GM12878 (cell line): Measurements from ENCODE around the gene RHOC. TPM values are rescaled to one million over a fixed set of nuclear protein-coding genes. Genes with fewer than 3 reads are reported as not detected.

ENCODE experiments used
- ATAC-seq: fragments of 200-7000 bp; cut with Tn5 transposase; 3 replicates; pipeline ENCODE4 v1.9.1; 2020; ENCODE audit warnings: mild to moderate bottlenecking, moderate library complexity
- BruUV-seq: library from RNA; stranded (reverse); fragments of 400-500 nt; replicated peaks from 2 replicates; lab custom pipeline; 2021; lab: Mats Ljungman, UMichigan
- CTCF ChIA-PET: fragments of 300-600 bp; sonication (Branson Sonifier 250); formaldehyde crosslinking; extraction: SDS; loops from one replicate; lab custom pipeline; 2021; ENCODE audit warnings: inconsistent platforms; lab: Yijun Ruan, JAX
- POLR2A ChIA-PET: fragments of 350-600 bp; formaldehyde crosslinking; extraction: SDS; loops from one replicate; lab custom pipeline; 2021; ENCODE audit warnings: inconsistent platforms; lab: Charles Lee
- RAD21 ChIA-PET: fragments of 300-600 bp; sonication (Branson Sonifier 250); formaldehyde crosslinking; loops from one replicate; lab custom pipeline; 2023; ENCODE audit warnings: antibody characterized with exemption; ENCODE audit not compliant: unreplicated experiment; lab: Charles Lee
- SMC1A ChIA-PET: fragments of 300-600 bp; sonication (Branson Sonifier 250); formaldehyde crosslinking; loops from one replicate; lab custom pipeline; 2023; ENCODE audit not compliant: unreplicated experiment, uncharacterized antibody; lab: Charles Lee
- DNase-seq: peaks from one replicate; pipeline ENCODE4 v3.0.0-alpha.2; 2011; ENCODE audit warnings: low read depth, low spot score
- FAIRE-seq: peaks from 3 replicates; lab custom pipeline; 2011; peaks lifted over from hg19 to GRCh38; lab: Jason Lieb, UNC
- H2AFZ ChIP-seq: 2 replicates; pipeline ENCODE4 v1.6.0; 2011; ENCODE audit warnings: low read depth, low read length, control low read depth; ENCODE audit not compliant: control insufficient read depth
- H3K27ac ChIP-seq: 2 replicates; pipeline ENCODE4 v1.5.1; 2011; ENCODE audit warnings: control low read depth; ENCODE audit not compliant: control insufficient read depth, insufficient read depth
- H3K27me3 ChIP-seq, 2 experiments: replicated peaks in 1 of 2; 2 replicates each; pipeline versions ENCODE4 v1.6.0 to v1.6.1; 2011; ENCODE audit warnings: low read length in 1 of 2; ENCODE audit not compliant: control insufficient read depth in 2 of 2, insufficient read depth in 2 of 2
- H3K36me3 ChIP-seq, 2 experiments: 2 replicates each; pipeline ENCODE4 v1.5.1; 2011; ENCODE audit warnings: low read length in 1 of 2; ENCODE audit not compliant: control insufficient read depth in 2 of 2, insufficient read depth in 2 of 2
- H3K4me1 ChIP-seq: 2 replicates; pipeline ENCODE4 v1.6.1; 2011; ENCODE audit warnings: mild to moderate bottlenecking, low read length, moderate library complexity, mixed read lengths; ENCODE audit not compliant: control insufficient read depth, insufficient read depth
- H3K4me2 ChIP-seq: 2 replicates; pipeline ENCODE4 v1.6.0; 2011; ENCODE audit warnings: control low read depth; ENCODE audit not compliant: control insufficient read depth, insufficient read depth
- H3K4me3 ChIP-seq: fragments of 200-600 bp; sonication (generic); 2 replicates; pipeline ENCODE4 v1.5.1; 2016
- H3K79me2 ChIP-seq: 2 replicates; pipeline ENCODE4 v1.6.0; 2011; ENCODE audit warnings: low read length; ENCODE audit not compliant: control insufficient read depth, insufficient read depth
- H3K9ac ChIP-seq: 2 replicates; pipeline ENCODE4 v1.8.0; 2011; ENCODE audit warnings: low read length, control low read depth, mixed read lengths; ENCODE audit not compliant: control insufficient read depth, insufficient read depth
- H3K9me3 ChIP-seq: replicated peaks from 3 replicates; pipeline ENCODE4 v1.5.1; 2011; ENCODE audit warnings: mild to moderate bottlenecking, low read length; ENCODE audit not compliant: control insufficient read depth, insufficient read depth
- H4K20me1 ChIP-seq: 2 replicates; pipeline ENCODE4 v1.6.0; 2011; ENCODE audit not compliant: control insufficient read depth, insufficient read depth
- NR2F1 ChIP-seq: fragments of 450-650 bp; conservative IDR thresholded peaks from 2 replicates; pipeline ENCODE4 v1.6.1; 2017; ENCODE audit warnings: mild to moderate bottlenecking
- ZBTB40 ChIP-seq: fragments of 450-650 bp; IDR thresholded peaks from 2 replicates; pipeline ENCODE4 v1.6.1; 2016; ENCODE audit warnings: mild to moderate bottlenecking, moderate library complexity, borderline replicate concordance
- ZSCAN29 ChIP-seq: fragments of 450-650 bp; IDR thresholded peaks from 2 replicates; pipeline ENCODE4 v1.6.1; 2017; ENCODE audit warnings: mild to moderate bottlenecking, moderate library complexity
- WGBS: methylation state at CpG from one replicate; pipeline ENCODE4 v1.1.6; 2016; ENCODE audit warnings: low lambda C conversion rate; ENCODE audit not compliant: insufficient replicate concordance, insufficient coverage; ENCODE audit errors: missing lambda C conversion rate; 5-methylcytosine and 5-hydroxymethylcytosine counted together
- in situ Hi-C: fragments of 300-500 bp; cut with MboI; formaldehyde crosslinking; loops from 9 replicates; pipeline ENCODE4 v1.14.3; 2018; ENCODE audit warnings: mixed read lengths
- intact Hi-C: fragments of 100-400 bp; cut with micrococcal nuclease; formaldehyde crosslinking; loops from one replicate; pipeline ENCODE4 v1.14.2; 2022; ENCODE audit not compliant: unreplicated experiment
- polyA plus RNA-seq, 11 experiments: library from polyadenylated mRNA; depleted of rRNA in 4 of 11; unstranded in 6 of 11; stranded (reverse) in 5 of 11; fragments of >200 nt; fragmentation: Nextera tagmentation in 4 of 11; fragmentation: Illumina TruSeq in 1 of 11; extraction: Ambion mirVana in 4 of 11; extraction: Trizol in 1 of 11; gene quantifications; 1 replicate in 1 of 11; 2 replicates in 10 of 11; pipeline versions ENCODE4 v1.2.1 to v1.2.3, GENCODE V29; 2011 to 2016; ENCODE audit warnings: inconsistent platforms in 2 of 11, missing spikeins in 2 of 11, low read depth in 1 of 11
- total RNA-seq, 4 experiments: library from RNA; depleted of rRNA in 3 of 4; stranded (reverse); fragments of >200 nt in 3 of 4; fragmentation: Illumina TruSeq in 1 of 4; extraction: Trizol in 1 of 4; gene quantifications; 2 replicates each; pipeline versions ENCODE4 v1.2.1 to v1.2.3, GENCODE V29; 2013 to 2021

RHOC gene
- total and polyA plus RNA-seq, 10 of the 15 experiments (the other 5 are each of a cell fraction or from before 2014, with no cell fraction given), result 20.6 to 371 (median 158) TPM

- in situ Hi-C loops, result no loop called here
- CTCF ChIA-PET, result no interaction called here
Measured at GRCh38 chr1:112694363-112694929, 12.5 kb downstream of the RHOC start.

More at GRCh38 chr1:112694363-112694929, 12.5 kb downstream of the RHOC start:
- 96% methylated on average over 15 of the region's 15 CpGs for WGBS
- TF ChIP-seq ZBTB40 (no peak), NR2F1 (no peak), ZSCAN29 (no peak)
- no peak overlapping the region for H3K4me3 ChIP-seq
- intact Hi-C loops, result no loop called here
- no peak overlapping the region for H3K27ac ChIP-seq
- no peak overlapping the region for H3K4me2 ChIP-seq
- no peaks in the 10 kb centered on the region for H4K20me1 ChIP-seq
- RAD21 ChIA-PET, result no interaction called here
- no peaks in the 10 kb centered on the region for H3K79me2 ChIP-seq
- H2AFZ ChIP-seq, result no peak overlapping the region
- H3K9ac ChIP-seq, result no peak overlapping the region
- FAIRE-seq (no peak), DNase-seq (no peak), ATAC-seq (no peak)
- SMC1A ChIA-PET, result no interaction called here
- POLR2A ChIA-PET, result interaction anchor here (0.6 kb wide), 1 partner anchor 53 kb away, joined by 3 read pairs; no protein-coding TSS in a partner anchor
- no TSS peak for BruUV-seq
- no peaks in the 10 kb centered on the region for H3K4me1 ChIP-seq
- H3K27me3 ChIP-seq, result no peaks in the 10 kb centered on the region
- peaks cover 8 to 18% of the 10 kb centered on the region in 2 experiments; a peak in 3 of 4 replicates for H3K36me3 ChIP-seq
- H3K9me3 ChIP-seq, result no peaks in the 10 kb centered on the region
